Measurements from ENCODE around the gene ATP5ME. TPM values are rescaled to one million over a fixed set of nuclear protein-coding genes. Genes with fewer than 3 reads are reported as not detected.

The ATP5ME gene
- total and polyA plus RNA-seq, 2 of the 13 experiments (the other 11 are each of a cell fraction or from before 2014, with no cell fraction given), result 305 to 753 TPM

DNA sequence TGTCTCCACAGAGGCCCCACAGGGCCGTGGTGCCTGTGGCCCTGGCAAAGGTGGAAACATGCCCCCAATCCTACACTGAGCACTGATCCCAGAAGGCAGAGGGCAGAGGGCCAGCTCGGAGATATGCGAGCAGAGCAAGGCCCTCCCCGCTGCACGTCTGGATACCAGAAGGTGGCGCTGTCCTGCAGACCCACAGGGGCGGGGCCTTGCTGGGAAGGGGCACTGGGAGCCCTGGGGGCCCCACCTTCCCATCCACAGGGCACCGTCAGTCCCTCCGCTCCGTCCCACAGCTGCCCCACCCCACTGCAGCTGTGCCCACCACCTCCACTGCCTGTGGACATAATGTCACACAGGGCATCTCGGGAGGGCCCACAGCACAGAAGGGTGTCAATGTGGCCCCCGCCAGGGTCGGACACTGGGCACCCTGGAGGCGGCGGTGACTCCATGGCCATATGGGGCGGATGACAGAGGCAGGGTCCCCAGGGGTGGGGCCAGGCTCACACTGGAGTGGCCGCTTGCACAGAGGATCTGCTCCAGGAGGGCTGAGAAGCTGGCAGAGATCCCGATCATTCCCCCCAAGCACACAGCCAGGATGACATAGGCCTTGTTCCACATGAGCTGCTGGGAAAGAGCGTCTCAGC is 10.0 kb upstream of the ATP5ME start (continued):
- TF ChIP-seq, protein P1, sequence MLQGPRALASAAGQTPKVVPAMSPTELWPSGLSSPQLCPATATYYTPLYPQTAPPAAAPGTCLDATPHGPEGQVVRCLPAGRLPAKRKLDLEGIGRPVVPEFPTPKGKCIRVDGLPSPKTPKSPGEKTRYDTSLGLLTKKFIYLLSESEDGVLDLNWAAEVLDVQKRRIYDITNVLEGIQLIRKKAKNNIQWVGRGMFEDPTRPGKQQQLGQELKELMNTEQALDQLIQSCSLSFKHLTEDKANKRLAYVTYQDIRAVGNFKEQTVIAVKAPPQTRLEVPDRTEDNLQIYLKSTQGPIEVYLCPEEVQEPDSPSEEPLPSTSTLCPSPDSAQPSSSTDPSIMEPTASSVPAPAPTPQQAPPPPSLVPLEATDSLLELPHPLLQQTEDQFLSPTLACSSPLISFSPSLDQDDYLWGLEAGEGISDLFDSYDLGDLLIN (CRISPR knock-in tag; IDR thresholded peaks at IDR 0.05; ENCODE audit: borderline replicate concordance), result no peak
- TF ChIP-seq NR3C1 (CRISPR knock-in tag; IDR thresholded peaks at IDR 0.05) (no peak), SRF (IDR thresholded peaks at IDR 0.05; ENCODE audit: low read depth, low read length) (no peak), RFX1 (IDR thresholded peaks at IDR 0.05) (no peak), ZFP36L2 (CRISPR knock-in tag; IDR thresholded peaks at IDR 0.05) (no peak), ZNF562 (CRISPR knock-in tag; IDR thresholded peaks at IDR 0.05; ENCODE audit: borderline replicate concordance) (no peak), RCOR2 (CRISPR knock-in tag; IDR thresholded peaks at IDR 0.05) (no peak), HOXA5 (CRISPR knock-in tag; IDR thresholded peaks at IDR 0.05) (no peak), NFE2 (CRISPR knock-in tag; IDR thresholded peaks at IDR 0.05) (no peak), DR1 (CRISPR knock-in tag; IDR thresholded peaks at IDR 0.05) (no peak), MBNL3 (CRISPR knock-in tag; conservative IDR thresholded peaks at IDR 0.05) (no peak), MAFG (CRISPR knock-in tag; IDR thresholded peaks at IDR 0.05) (no peak), FOXO1 (CRISPR knock-in tag; IDR thresholded peaks at IDR 0.05) (peak; percentile 52; the same call in 1 of the 2 replicates), ZC3H4 (CRISPR knock-in tag; IDR thresholded peaks at IDR 0.05; ENCODE audit: borderline replicate concordance) (no peak), ZNF431 (CRISPR knock-in tag; IDR thresholded peaks at IDR 0.05; ENCODE audit: borderline replicate concordance, low read depth) (no peak), ZNF253 (CRISPR knock-in tag; IDR thresholded peaks at IDR 0.05; ENCODE audit: borderline replicate concordance) (no peak)
- TF ChIP-seq, protein P2, sequence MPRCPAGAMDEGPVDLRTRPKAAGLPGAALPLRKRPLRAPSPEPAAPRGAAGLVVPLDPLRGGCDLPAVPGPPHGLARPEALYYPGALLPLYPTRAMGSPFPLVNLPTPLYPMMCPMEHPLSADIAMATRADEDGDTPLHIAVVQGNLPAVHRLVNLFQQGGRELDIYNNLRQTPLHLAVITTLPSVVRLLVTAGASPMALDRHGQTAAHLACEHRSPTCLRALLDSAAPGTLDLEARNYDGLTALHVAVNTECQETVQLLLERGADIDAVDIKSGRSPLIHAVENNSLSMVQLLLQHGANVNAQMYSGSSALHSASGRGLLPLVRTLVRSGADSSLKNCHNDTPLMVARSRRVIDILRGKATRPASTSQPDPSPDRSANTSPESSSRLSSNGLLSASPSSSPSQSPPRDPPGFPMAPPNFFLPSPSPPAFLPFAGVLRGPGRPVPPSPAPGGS (CRISPR knock-in tag; IDR thresholded peaks at IDR 0.05), result no peak
- TF ChIP-seq, protein P3, sequence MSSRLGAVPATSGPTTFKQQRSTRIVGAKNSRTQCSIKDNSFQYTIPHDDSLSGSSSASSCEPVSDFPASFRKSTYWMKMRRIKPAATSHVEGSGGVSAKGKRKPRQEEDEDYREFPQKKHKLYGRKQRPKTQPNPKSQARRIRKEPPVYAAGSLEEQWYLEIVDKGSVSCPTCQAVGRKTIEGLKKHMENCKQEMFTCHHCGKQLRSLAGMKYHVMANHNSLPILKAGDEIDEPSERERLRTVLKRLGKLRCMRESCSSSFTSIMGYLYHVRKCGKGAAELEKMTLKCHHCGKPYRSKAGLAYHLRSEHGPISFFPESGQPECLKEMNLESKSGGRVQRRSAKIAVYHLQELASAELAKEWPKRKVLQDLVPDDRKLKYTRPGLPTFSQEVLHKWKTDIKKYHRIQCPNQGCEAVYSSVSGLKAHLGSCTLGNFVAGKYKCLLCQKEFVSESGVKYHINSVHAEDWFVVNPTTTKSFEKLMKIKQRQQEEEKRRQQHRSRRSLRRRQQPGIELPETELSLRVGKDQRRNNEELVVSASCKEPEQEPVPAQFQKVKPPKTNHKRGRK (CRISPR knock-in tag; IDR thresholded peaks at IDR 0.05), result no peak
- TF ChIP-seq, protein P4, sequence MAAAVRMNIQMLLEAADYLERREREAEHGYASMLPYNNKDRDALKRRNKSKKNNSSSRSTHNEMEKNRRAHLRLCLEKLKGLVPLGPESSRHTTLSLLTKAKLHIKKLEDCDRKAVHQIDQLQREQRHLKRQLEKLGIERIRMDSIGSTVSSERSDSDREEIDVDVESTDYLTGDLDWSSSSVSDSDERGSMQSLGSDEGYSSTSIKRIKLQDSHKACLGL (CRISPR knock-in tag; IDR thresholded peaks at IDR 0.05), result no peak

All from HepG2 (cell line).